HUDEP-2 (cell line): ENCODE data around the gene RASSF5.
"Not testable (repeated sequence)": the region's sequence is repeated elsewhere in the genome, so short reads cannot be mapped to it uniquely, and the experiment has no call there.

Source experiments
- DNase-seq, 76 experiments: peaks; one replicate each; lab custom pipeline; 2025; ENCODE audit not compliant: unreplicated experiment in 76 of 76; lab: John Stamatoyannopoulos, UW

RASSF5 gene

DNA sequence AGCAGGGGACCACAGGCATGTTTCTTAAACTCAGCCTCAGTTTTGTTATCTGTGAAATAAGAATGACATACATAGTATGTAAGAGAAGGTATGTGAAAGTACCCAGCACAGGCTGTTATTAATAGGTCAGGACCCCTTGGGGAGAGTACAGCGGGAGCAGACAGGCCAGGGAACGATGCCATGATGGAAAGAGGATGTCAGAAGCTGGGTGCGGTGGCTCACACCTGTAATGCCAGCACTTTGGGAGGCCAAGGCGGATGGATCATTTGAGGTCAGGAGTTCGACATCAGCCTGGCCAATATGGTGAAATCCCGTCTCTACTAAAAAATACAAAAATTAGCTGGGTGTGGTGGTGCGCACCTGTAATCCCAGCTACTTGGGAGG is 73.8 kb downstream of the RASSF5 start:
- not testable (repeated sequence) for DNase-seq

DNA sequence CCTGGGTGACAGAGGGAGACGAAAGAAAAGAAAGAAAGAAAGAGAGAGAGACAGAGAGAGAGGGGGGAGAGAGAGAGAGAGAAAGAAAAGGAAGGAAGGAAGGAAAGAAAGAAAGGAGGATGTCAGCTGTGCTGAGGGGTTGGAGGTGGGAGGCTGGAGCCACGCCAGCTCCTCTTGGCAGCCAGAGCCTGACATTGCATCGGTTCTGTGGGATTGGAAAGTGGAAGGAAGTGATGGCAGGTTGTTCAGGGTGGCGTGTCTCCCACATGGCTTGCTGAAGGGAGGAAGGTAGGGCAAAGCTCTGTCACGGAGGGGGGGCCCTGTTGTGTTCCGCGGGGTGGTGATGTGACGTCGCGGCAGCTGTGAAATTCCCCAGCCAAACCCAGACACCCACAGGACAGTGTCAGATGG is 74.2 kb downstream of the RASSF5 start:
- no peak for DNase-seq

- DNase-seq = no peak
Observed at GRCh38 chr1:206582537-206582936, 75.2 kb downstream of the RASSF5 start.

DNA sequence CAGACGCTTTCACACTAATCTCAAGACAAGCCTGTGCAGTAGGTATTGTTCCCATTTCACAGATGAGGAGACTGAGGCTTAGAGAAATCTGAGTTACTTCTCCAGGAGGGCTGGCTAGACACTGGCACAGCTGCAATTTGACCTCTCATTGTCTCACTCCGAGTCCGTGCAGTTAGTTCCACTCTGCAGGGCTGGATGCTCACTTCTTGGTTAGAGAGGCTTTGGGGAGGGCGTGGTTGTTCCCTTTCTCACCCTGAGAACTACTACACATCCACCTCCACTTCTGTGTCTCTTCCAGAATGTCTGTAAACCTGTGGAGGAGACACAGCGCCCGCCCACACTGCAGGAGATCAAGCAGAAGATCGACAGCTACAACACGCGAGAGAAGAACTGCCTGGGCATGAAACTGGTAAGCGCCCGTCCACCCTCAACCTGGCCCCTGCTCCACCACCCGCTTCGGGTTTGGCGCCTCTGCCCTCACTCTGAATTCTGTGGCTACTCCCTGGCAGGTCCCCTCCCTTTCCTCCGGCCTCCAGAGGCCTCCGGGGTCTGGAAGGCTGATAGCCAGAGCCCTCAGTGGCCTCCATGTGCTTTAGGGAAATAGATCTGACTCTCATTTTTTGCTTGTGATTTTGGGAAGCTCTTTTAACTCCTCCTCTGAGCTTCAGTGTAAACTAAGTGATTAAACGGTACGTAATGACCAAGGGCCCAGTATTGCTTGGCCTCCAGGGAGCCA is 75.8 kb downstream of the RASSF5 start:
- no peak for DNase-seq

GRCh38 chr1:206583707-206584648 is 76.6 kb downstream of the RASSF5 start:
- DNase-seq = peak in 61 of 76 experiments; percentile 18 to 78 (median 55)

GRCh38 chr1:206584683-206585082 is 77.4 kb downstream of the RASSF5 start:
- DNase-seq = no peak

GRCh38 chr1:206586501-206587445 is 79.4 kb downstream of the RASSF5 start:
- DNase-seq = no peak

- DNase-seq = no peak
Observed at GRCh38 chr1:206587904-206588303, 80.6 kb downstream of the RASSF5 start.

DNA sequence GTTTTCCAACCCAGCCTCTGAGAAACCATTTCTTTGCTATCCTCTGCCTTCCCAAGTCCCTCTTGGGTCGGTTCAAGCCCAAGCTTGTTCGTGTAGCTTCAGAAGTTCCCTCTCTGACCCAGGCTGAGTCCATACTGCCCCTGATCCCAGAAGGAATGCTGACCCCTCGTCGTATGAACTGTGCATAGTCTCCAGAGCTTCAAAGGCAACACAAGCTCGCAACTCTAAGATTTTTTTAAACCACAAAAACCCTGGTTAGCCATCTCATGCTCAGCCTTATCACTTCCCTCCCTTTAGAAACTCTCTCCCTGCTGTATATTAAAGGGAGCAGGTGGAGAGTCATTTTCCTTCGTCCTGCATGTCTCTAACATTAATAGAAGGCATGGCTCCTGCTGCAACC is 81.2 kb downstream of the RASSF5 start:
- DNase-seq = no peak

DNA sequence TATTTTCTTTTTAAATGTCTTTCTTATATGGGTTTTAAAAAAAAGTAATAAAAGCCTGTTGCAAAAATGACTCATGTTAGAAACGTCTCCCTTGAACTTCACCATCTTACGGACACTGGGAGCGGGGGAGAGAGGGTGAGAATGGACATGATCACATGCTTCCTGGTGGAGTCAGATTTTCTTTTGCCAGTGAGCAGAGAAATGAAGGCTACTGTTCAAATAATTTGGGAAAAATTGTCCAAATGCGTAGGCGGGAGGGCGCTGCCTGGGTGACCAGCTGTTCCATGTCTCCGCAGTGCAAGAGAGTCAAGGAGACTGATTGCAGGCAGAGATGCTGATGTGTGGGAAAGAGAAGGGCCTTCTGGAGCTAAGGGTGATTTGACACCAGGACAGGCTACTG is 81.9 kb downstream of the RASSF5 start:
- no peak for DNase-seq

DNA sequence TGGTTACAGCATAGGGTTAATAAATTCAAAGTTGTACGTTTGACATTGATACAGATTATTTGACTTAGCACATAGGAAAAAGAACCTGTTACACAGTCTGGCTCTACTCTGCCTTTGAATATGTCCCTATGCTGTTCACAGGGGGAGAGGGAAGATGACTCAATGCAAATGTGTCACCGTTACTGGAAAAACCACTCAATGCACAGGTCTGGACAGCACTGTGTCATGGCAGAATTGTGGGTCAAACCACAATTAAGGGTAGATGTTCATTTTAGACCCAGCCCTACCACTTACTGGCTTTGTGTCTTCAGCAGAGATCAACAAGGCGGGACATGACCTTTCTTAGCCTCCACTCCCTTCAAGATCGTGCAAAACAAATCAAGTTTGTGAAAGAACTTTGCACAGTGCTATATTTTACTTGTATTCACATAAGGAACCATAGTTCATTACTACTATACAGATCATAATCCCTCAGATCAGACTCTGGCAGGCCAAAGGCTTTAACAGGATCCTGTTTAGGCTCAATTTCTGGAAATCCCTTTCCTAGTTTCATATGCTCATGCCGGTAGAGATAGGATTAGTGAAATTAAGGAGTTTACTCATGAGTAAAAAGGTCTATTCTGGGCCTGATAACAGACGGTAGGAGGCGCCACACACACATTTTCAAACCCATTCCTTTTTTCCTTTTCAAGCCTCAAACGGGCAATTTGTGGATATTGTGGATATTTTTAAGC is 82.9 kb downstream of the RASSF5 start:
- DNase-seq = peak in 1 of 76 experiments; percentile 7

DNA sequence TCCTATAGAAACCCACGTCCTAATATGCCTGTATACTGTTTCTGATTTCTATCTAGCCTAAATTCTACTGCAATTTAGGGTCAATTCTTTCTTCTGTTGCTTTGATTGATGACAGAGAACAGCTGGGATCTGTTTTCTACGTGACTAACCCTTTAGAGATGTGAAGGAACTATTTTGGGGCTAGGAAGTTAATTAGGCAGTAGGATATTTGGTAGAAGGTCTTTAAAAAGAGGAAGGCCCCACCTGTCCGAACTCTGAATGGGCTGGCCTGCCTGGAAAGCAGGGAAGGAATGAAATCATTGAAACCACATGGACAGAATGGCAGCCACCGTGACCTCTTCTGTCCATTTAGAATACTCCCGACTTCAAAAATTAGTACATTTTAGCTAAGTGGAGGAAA is 83.9 kb downstream of the RASSF5 start:
- no peak for DNase-seq

- DNase-seq = no peak
Observed at GRCh38 chr1:206591696-206592095, 84.4 kb downstream of the RASSF5 start.

DNA sequence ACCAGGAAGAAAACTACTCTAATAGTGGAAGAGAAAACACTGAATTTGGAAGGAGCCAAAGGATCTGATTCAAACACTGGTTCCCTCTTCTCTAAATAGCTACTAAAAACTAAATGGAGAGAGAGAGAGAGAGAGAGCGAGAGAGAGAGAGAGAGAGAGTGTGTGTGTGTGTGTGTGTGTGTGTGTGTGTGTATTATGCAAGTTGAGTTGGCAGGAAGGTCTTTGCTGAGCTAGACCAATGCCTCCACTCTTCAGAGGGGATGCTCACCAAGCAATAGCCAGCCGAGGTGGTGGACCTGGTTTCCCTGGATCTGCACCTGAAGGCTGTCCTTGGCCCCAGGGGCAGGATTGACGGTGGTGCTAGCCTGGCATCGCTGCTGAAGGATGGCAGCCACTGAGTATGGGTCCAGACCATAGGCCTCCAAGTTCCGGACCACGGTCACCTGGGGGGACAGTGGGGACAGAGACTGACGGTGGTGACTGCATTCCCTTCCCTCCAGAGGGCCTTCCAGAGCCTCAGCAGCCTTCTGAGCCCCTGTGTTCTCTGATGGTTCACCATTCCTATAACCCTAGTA is 86.1 kb downstream of the RASSF5 start:
- DNase-seq = no peak

GRCh38 chr1:206595581-206596318 is 88.4 kb downstream of the RASSF5 start:
- DNase-seq = no peak

GRCh38 chr1:206596319-206596666 is 89.0 kb downstream of the RASSF5 start:
- DNase-seq = no peak

- DNase-seq = no peak
Observed at GRCh38 chr1:206600527-206600926, 93.2 kb downstream of the RASSF5 start.

DNA sequence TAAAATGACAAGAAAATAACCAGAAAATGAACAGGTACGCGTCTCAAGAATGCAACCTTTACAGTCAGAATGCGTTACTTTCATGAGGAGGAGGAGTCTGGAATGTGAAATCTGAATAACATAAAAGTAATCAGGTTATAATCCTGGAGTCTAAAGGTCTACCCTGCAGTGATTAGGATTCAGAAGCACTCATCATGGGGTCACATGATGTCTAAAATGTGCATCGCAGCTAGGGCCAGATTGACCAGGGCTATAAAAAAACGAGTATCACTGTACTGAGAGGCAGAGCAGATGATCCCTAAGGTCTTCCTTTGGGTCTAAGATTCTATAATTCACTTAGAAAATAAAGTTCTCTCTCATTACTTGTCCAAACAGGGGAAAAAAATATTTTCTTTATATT is 97.5 kb downstream of the RASSF5 start:
- DNase-seq = no peak

DNA sequence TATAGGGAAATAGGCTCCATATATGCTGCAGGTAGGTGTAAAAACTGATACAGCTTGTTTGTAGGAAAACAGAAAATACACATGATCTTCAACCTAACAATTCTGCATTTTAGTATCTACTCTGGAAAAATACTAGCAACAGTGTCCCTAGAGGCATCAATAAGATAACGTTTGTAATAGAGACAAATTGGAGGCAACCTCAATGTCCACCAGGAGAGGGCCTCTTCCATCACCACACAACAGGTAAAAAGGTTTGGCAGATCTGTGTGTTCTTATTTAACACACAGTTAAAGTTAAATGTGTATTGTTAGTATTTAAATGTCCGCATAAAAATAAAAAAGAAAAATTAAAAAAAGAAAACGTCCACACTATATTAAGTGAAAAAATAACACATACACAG is 99.5 kb downstream of the RASSF5 start:
- peak in 21 of 76 experiments; percentile 1 to 60 (median 17) for DNase-seq
